PFSK-1 (cell line): Measurements from ENCODE around the gene MEGF6.

Source experiments
- FOXP2 ChIP-seq: optimal IDR thresholded peaks from 2 replicates; pipeline ENCODE3; 2011; ENCODE audit warnings: borderline replicate concordance, control low read depth, inconsistent platforms; ENCODE audit not compliant: insufficient read depth; ENCODE audit errors: extremely low read length, extremely low read depth
- POLR2AphosphoS5 ChIP-seq: IDR thresholded peaks from 2 replicates; pipeline ENCODE4 v1.6.1; 2012; ENCODE audit warnings: low read depth, mild to moderate bottlenecking, control low read depth, low read length, moderate library complexity
- REST ChIP-seq, 2 experiments: IDR thresholded peaks; 2 replicates each; pipeline versions ENCODE4 v1.6.1 to v1.8.0; 2011 to 2012; ENCODE audit warnings: low read depth in 2 of 2, low read length in 2 of 2, control low read depth in 1 of 2, inconsistent platforms in 1 of 2, mild to moderate bottlenecking in 1 of 2, moderate library complexity in 1 of 2; ENCODE audit not compliant: insufficient read depth in 1 of 2
- SIN3A ChIP-seq: IDR thresholded peaks from 2 replicates; pipeline ENCODE4 v1.6.1; 2012; ENCODE audit warnings: mild to moderate bottlenecking, low read length, moderate library complexity, borderline replicate concordance; ENCODE audit not compliant: insufficient read depth
- TAF1 ChIP-seq: IDR thresholded peaks from 2 replicates; pipeline ENCODE4 v1.6.1; 2012; ENCODE audit warnings: low read length, control low read depth, borderline replicate concordance; ENCODE audit not compliant: insufficient read depth

Gene MEGF6

GRCh38 chr1:3627515-3628253 lies 16.4 kb upstream of the MEGF6 start:
- no peak for TF ChIP-seq SIN3A

- TF ChIP-seq TAF1 (no peak), FOXP2 (no peak), POLR2AphosphoS5 (no peak), REST (IDR thresholded peaks at IDR 0.05; ENCODE audit: insufficient read depth in 1 of 2, low read depth in 2 of 2, low read length in 2 of 2) (no peak), SIN3A (no peak)
These were observed 14.7 kb upstream of the MEGF6 start for GRCh38 chr1:3626025-3626424.

- no peak for TF ChIP-seq TAF1
- TF ChIP-seq FOXP2: no peak
- TF ChIP-seq POLR2AphosphoS5: no peak
- no peak for TF ChIP-seq SIN3A
- no peak for TF ChIP-seq REST (IDR thresholded peaks at IDR 0.05; ENCODE audit: insufficient read depth in 1 of 2, low read depth in 2 of 2, low read length in 2 of 2)
These were observed 14.0 kb upstream of the MEGF6 start for GRCh38 chr1:3625151-3625907.

- no peak for TF ChIP-seq POLR2AphosphoS5
- TF ChIP-seq FOXP2: peak; percentile 99
These were observed 13.2 kb upstream of the MEGF6 start, which contains the start of gene TPRG1L for GRCh38 chr1:3624200-3625136. Gene TPRG1L, plus strand, starts transcription at chr1:3625015. Its CDS starts 58 bp downstream, at chr1:3625073.

GRCh38 chr1:3623441-3624199 lies 12.3 kb upstream of the MEGF6 start:
- no peak for TF ChIP-seq SIN3A
- TF ChIP-seq TAF1: no peak
- TF ChIP-seq FOXP2: no peak

GRCh38 chr1:3620708-3621107 lies 9.4 kb upstream of the MEGF6 start:
- TF ChIP-seq POLR2AphosphoS5: no peak

GRCh38 chr1:3618881-3619671 lies 7.8 kb upstream of the MEGF6 start:
- TF ChIP-seq SIN3A: no peak
- no peak for TF ChIP-seq FOXP2
- no peak for TF ChIP-seq TAF1
- TF ChIP-seq REST (IDR thresholded peaks at IDR 0.05; ENCODE audit: insufficient read depth in 1 of 2, low read depth in 2 of 2, low read length in 2 of 2): no peak
- TF ChIP-seq POLR2AphosphoS5: no peak
